Type B pancreatic cell (in vitro differentiated cells): Measurements from ENCODE around the gene SERTAD1. TPM values are rescaled to one million over a fixed set of nuclear protein-coding genes. Genes with fewer than 3 reads are reported as not detected.
A peak's percentile ranks its signal among the peaks of the same experiment; 100 is the strongest.

ENCODE experiments used
- DNase-seq: peaks from one replicate; pipeline ENCODE4 v3.0.0; 2021; ENCODE audit warnings: mixed read lengths; ENCODE audit not compliant: unreplicated experiment; ENCODE audit errors: extremely low spot score
- H3K27ac Mint-ChIP-seq: 2 replicates; pipeline ENCODE4 v1.8.0; 2021; ENCODE audit warnings: mild to moderate bottlenecking, mixed read lengths
- H3K27me3 Mint-ChIP-seq: 2 replicates; pipeline ENCODE4 v1.8.0; 2021; ENCODE audit warnings: mixed read lengths
- H3K36me3 Mint-ChIP-seq: 2 replicates; pipeline ENCODE4 v1.8.0; 2021; ENCODE audit warnings: mixed read lengths
- H3K4me1 Mint-ChIP-seq: one replicate; pipeline ENCODE4 v1.8.0; 2021; ENCODE audit warnings: mixed read lengths; ENCODE audit not compliant: unreplicated experiment
- H3K4me3 Mint-ChIP-seq: 2 replicates; pipeline ENCODE4 v1.8.0; 2021; ENCODE audit warnings: mild to moderate bottlenecking, mixed read lengths
- H3K9me3 Mint-ChIP-seq: 2 replicates; pipeline ENCODE4 v1.8.0; 2021; ENCODE audit warnings: mixed read lengths
- CTCF ChIP-seq: fragments of 200-600 bp; sonication (generic); conservative IDR thresholded peaks from 2 replicates; pipeline ENCODE4 v1.5.0; 2021; ENCODE audit warnings: antibody characterized with exemption, mild to moderate bottlenecking
- total RNA-seq: library from RNA; stranded (reverse); gene quantifications from 2 replicates; pipeline ENCODE4 v1.2.1, GENCODE V29; 2021; ENCODE audit warnings: low replicate concordance

Gene SERTAD1
- total RNA-seq, 1 donor from 2014 or later = 9.2 TPM

GRCh38 chr19:40407714-40408597 lies 17.8 kb downstream of the SERTAD1 start:
- Mint-ChIP-seq H3K36me3 (no peaks in the 10 kb centered on the region), H3K27ac (no peak overlapping the region), H3K4me1 (peaks cover 4% of the 10 kb centered on the region), H3K9me3 (no peaks in the 10 kb centered on the region), H3K4me3 (no peak overlapping the region), H3K27me3 (no peaks in the 10 kb centered on the region)
- no peak for DNase-seq
- no peak for TF ChIP-seq CTCF

GRCh38 chr19:40403262-40403984 lies 22.4 kb downstream of the SERTAD1 start:
- Mint-ChIP-seq H3K4me1 (peaks cover 22% of the 10 kb centered on the region), H3K4me3 (peak overlapping the region; percentile 92), H3K27ac (peak overlapping the region; percentile 66), H3K36me3 (peaks cover 5% of the 10 kb centered on the region), H3K27me3 (peaks cover 3% of the 10 kb centered on the region), H3K9me3 (no peaks in the 10 kb centered on the region)
- peak; percentile 36 for TF ChIP-seq CTCF
- peak; percentile 93 for DNase-seq

- H3K4me3 Mint-ChIP-seq = peak overlapping the region; percentile 10
- no peaks in the 10 kb centered on the region for H3K9me3 Mint-ChIP-seq
- H3K27ac Mint-ChIP-seq = no peak overlapping the region
- peaks cover 3% of the 10 kb centered on the region for H3K27me3 Mint-ChIP-seq
- no peak for TF ChIP-seq CTCF
- H3K36me3 Mint-ChIP-seq = peaks cover 5% of the 10 kb centered on the region
- DNase-seq = no peak
- peaks cover 22% of the 10 kb centered on the region for H3K4me1 Mint-ChIP-seq
These were observed 25.2 kb downstream of the SERTAD1 start for GRCh38 chr19:40400559-40400958.

GRCh38 chr19:40398417-40399131 lies 27.2 kb downstream of the SERTAD1 start:
- H3K36me3 Mint-ChIP-seq = peaks cover 5% of the 10 kb centered on the region
- H3K27ac Mint-ChIP-seq = no peak overlapping the region
- peaks cover 22% of the 10 kb centered on the region for H3K4me1 Mint-ChIP-seq
- H3K4me3 Mint-ChIP-seq = no peak overlapping the region
- no peak for TF ChIP-seq CTCF
- H3K9me3 Mint-ChIP-seq = no peaks in the 10 kb centered on the region
- no peak for DNase-seq
- peaks cover 3% of the 10 kb centered on the region for H3K27me3 Mint-ChIP-seq

- Mint-ChIP-seq H3K27me3 (peaks cover 3% of the 10 kb centered on the region), H3K4me3 (no peak overlapping the region), H3K4me1 (peaks cover 18% of the 10 kb centered on the region), H3K27ac (no peak overlapping the region), H3K9me3 (no peaks in the 10 kb centered on the region), H3K36me3 (peaks cover 5% of the 10 kb centered on the region)
- no peak for DNase-seq
- TF ChIP-seq CTCF = no peak
These were observed 28.3 kb downstream of the SERTAD1 start for GRCh38 chr19:40397568-40397906.
